MCF 10A (cell line): Measurements from ENCODE around the gene SERPINA10. TPM values are rescaled to one million over a fixed set of nuclear protein-coding genes. Genes with fewer than 3 reads are reported as not detected.
"Not testable (repeated sequence)": the region's sequence is repeated elsewhere in the genome, so short reads cannot be mapped to it uniquely, and the experiment has no call there.

Experiments used
- BruUV-seq: library from RNA; stranded (reverse); fragments of 400-500 nt; replicated peaks from 2 replicates; lab custom pipeline; 2021; lab: Mats Ljungman, UMichigan
- CTCF ChIA-PET: fragments of 300-600 bp; sonication (Branson Sonifier 250); formaldehyde crosslinking; extraction: SDS; loops from one replicate; lab custom pipeline; 2021; ENCODE audit warnings: antibody characterized with exemption, inconsistent platforms; lab: Yijun Ruan, JAX
- POLR2A ChIA-PET: fragments of 300-600, 350-650 bp; sonication (Branson Sonifier 250); formaldehyde crosslinking; extraction: SDS; loops from one replicate; lab custom pipeline; 2020; ENCODE audit warnings: antibody characterized with exemption, inconsistent platforms; lab: Yijun Ruan, JAX
- DNase-seq: peaks from one replicate; pipeline ENCODE4 v3.0.0-alpha.2; 2018; ENCODE audit not compliant: unreplicated experiment
- H3K27ac Mint-ChIP-seq: one replicate; pipeline ENCODE4 v1.8.0; 2022; ENCODE audit warnings: mild to moderate bottlenecking, low read depth, mixed read lengths; ENCODE audit not compliant: unreplicated experiment
- H3K27me3 Mint-ChIP-seq: one replicate; pipeline ENCODE4 v1.8.0; 2022; ENCODE audit warnings: mixed read lengths; ENCODE audit not compliant: insufficient read depth, unreplicated experiment
- H3K36me3 Mint-ChIP-seq: one replicate; pipeline ENCODE4 v1.8.0; 2022; ENCODE audit warnings: mild to moderate bottlenecking, moderate library complexity, mixed read lengths; ENCODE audit not compliant: insufficient read depth, unreplicated experiment
- H3K4me1 Mint-ChIP-seq: one replicate; pipeline ENCODE4 v1.8.0; 2022; ENCODE audit warnings: mixed read lengths; ENCODE audit not compliant: insufficient read depth, unreplicated experiment
- H3K4me3 Mint-ChIP-seq: one replicate; pipeline ENCODE4 v1.8.0; 2022; ENCODE audit warnings: mild to moderate bottlenecking, moderate library complexity, mixed read lengths; ENCODE audit not compliant: unreplicated experiment
- H3K9me3 Mint-ChIP-seq: one replicate; pipeline ENCODE4 v1.8.0; 2022; ENCODE audit warnings: mixed read lengths; ENCODE audit not compliant: unreplicated experiment
- intact Hi-C: fragments of 100-400 bp; cut with micrococcal nuclease; formaldehyde crosslinking; loops from 2 replicates; pipeline ENCODE4 v1.14.1; 2022
- total RNA-seq: library from RNA; stranded (reverse); gene quantifications from 2 replicates; pipeline ENCODE4 v1.2.3, GENCODE V29; 2022
- TF ChIP-seq, protein P1 (sequence below): fragments of 200-600 bp; IDR thresholded peaks from one replicate; pipeline ENCODE4 v1.8.0; 2022; ENCODE audit warnings: antibody characterized with exemption, mild to moderate bottlenecking; ENCODE audit not compliant: unreplicated experiment

The SERPINA10 gene
- total RNA-seq, 1 experiment from 2014 or later, result not detected

DNA sequence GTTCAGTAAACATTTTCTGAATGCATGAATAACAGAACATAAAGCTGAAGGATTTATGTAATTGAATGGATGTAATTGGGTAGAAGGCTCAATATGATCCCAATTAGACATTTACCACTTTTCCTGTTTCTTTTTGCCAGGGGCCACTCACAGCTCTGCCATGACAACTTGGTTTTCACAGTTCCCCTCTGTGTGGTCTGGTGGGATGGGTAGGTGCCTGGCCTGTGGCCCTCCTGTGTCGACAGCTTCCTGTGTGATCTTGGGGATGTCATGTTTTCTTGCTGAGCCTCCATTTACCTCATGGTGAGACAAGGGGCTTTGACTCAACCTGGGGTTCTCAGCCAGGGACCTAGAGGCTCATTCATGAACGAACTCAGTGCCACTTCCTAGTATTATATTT lies 12.6 kb upstream of the SERPINA10 start:
- Mint-ChIP-seq H3K4me3 (no peak overlapping the region), H3K27me3 (no peaks in the 10 kb centered on the region), H3K9me3 (peaks cover 17% of the 10 kb centered on the region), H3K36me3 (peaks cover 6% of the 10 kb centered on the region), H3K4me1 (no peaks in the 10 kb centered on the region), H3K27ac (no peak overlapping the region)
- TF ChIP-seq, protein P1, sequence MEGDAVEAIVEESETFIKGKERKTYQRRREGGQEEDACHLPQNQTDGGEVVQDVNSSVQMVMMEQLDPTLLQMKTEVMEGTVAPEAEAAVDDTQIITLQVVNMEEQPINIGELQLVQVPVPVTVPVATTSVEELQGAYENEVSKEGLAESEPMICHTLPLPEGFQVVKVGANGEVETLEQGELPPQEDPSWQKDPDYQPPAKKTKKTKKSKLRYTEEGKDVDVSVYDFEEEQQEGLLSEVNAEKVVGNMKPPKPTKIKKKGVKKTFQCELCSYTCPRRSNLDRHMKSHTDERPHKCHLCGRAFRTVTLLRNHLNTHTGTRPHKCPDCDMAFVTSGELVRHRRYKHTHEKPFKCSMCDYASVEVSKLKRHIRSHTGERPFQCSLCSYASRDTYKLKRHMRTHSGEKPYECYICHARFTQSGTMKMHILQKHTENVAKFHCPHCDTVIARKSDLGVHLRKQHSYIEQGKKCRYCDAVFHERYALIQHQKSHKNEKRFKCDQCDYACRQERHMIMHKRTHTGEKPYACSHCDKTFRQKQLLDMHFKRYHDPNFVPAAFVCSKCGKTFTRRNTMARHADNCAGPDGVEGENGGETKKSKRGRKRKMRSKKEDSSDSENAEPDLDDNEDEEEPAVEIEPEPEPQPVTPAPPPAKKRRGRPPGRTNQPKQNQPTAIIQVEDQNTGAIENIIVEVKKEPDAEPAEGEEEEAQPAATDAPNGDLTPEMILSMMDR, result no peak
- ChIA-PET CTCF (interaction anchor here (0.5 to 0.7 kb wide), 5 partner anchors 20 to 1369 kb away, joined by 3 to 5 read pairs (median 3); no protein-coding TSS in a partner anchor), POLR2A (no interaction called here)
- no peak for DNase-seq
- intact Hi-C loops, result loop anchor here (10.0 kb wide), 1 partner anchor 179 kb away; no protein-coding TSS in a partner anchor
- BruUV-seq, result no TSS peak

DNA sequence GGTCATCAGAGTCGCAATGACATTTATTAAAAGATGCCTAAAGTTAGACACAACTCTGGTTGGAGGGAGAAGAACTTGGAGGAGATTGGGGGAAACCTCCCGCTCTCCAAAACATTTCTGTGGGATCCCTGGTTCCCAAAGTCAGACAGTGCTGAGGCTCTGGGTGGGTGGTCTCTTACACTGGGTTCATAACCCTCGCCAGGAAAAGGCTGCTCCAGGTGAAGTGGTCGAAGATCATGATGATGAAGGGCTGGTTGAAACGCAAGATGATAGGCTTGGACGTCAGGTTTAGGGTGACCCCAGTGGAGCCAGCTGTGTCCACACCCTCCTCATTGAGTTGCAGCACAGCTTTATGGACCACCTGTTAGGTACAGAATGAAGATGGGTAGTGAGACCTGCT lies 11.2 kb upstream of the SERPINA10 start:
- TF ChIP-seq, protein P1, result no peak
- DNase-seq, result no peak
- Mint-ChIP-seq H3K27me3 (no peaks in the 10 kb centered on the region), H3K36me3 (peaks cover 6% of the 10 kb centered on the region), H3K9me3 (peaks cover 17% of the 10 kb centered on the region), H3K4me3 (no peak overlapping the region), H3K4me1 (no peaks in the 10 kb centered on the region), H3K27ac (no peak overlapping the region)
- no TSS peak for BruUV-seq
- ChIA-PET POLR2A (no interaction called here), CTCF (interaction anchor here (0.9 kb wide), 1 partner anchor 14 kb away, joined by 3 read pairs; no protein-coding TSS in a partner anchor)
- intact Hi-C loops, result loop anchor here (10.0 kb wide), 1 partner anchor 181 kb away; no protein-coding TSS in a partner anchor

DNA sequence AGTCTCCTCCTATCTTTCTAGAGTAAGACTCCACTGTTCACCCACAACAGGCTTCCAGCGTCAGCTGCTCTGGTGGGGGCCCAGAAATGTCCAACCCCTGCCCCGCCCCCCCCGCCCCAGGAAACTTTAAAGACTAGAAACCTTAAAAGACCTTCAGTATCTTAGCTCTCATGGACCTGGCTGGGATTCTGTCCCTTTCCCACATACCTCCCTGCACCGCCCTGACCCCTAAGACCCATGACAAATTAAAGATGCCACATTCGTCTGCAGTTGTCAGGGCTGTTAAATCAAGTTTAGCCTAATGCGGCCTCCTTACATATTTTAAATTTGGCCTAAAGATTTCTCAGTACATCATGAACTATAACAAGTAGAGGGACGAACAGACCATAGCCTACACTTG lies 10.0 kb upstream of the SERPINA10 start:
- Mint-ChIP-seq H3K4me1 (no peaks in the 10 kb centered on the region), H3K4me3 (no peak overlapping the region), H3K27ac (no peak overlapping the region), H3K27me3 (no peaks in the 10 kb centered on the region), H3K36me3 (peaks cover 6% of the 10 kb centered on the region), H3K9me3 (peaks cover 8% of the 10 kb centered on the region)
- intact Hi-C loops, result loop anchor here (10.0 kb wide), 1 partner anchor 182 kb away; no protein-coding TSS in a partner anchor
- TF ChIP-seq, protein P1, result no peak
- no TSS peak for BruUV-seq
- no peak for DNase-seq
- CTCF ChIA-PET, result no interaction called here
- POLR2A ChIA-PET, result no interaction called here

DNA sequence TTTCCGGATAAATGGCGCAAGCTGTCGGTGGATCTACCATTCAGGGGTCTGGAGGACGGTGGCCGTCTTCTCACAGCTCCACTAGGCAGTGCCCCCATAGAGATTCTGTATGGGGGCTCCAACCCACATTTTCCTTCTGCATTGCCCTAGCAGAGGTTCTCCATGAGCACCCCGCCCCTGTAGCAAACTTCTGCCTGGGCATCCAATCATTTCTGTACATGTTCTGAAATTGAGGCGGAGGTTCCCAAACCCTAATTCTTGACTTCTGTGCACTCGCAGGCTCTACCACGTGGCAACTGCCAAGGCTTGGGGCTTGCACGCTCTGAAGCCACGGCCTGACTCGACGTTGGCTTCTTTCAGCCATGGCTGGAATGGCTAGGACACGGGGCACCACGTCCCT lies 5.1 kb upstream of the SERPINA10 start:
- Mint-ChIP-seq H3K9me3 (no peaks in the 10 kb centered on the region), H3K4me1 (no peaks in the 10 kb centered on the region), H3K27ac (no peak overlapping the region), H3K27me3 (no peaks in the 10 kb centered on the region), H3K36me3 (peaks cover under 1% of the 10 kb centered on the region), H3K4me3 (no peak overlapping the region)
- DNase-seq, result no peak
- BruUV-seq, result no TSS peak
- TF ChIP-seq, protein P1, result no peak
- ChIA-PET CTCF (no interaction called here), POLR2A (no interaction called here)
- intact Hi-C loops, result no loop called here

DNA sequence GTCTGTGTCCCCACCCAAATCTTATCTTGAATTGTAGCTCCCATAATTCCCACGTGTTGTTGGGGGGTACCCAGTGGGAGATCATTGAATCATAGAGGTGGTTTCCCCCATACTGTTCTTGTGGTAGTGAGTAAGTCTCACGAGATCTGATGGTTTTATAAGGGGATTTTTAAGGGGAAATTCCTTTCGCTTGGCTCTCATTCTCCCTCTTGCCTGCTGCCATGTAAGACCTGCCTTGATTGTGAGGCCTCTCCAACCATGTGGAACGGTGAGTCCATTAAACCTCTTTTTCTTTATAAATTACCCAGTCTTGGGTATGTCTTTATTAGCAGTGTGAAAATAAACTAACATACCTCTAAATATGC lies 3.1 kb upstream of the SERPINA10 start:
- H3K4me1 Mint-ChIP-seq, H3K27ac Mint-ChIP-seq, intact Hi-C loops, CTCF ChIA-PET, H3K9me3 Mint-ChIP-seq, DNase-seq, H3K27me3 Mint-ChIP-seq, H3K36me3 Mint-ChIP-seq, H3K4me3 Mint-ChIP-seq, POLR2A ChIA-PET, BruUV-seq: not testable (repeated sequence)
